ENCODE results near the gene HOXC13. TPM values are rescaled to one million over a fixed set of nuclear protein-coding genes. Genes with fewer than 3 reads are reported as not detected.
A peak's percentile ranks its signal among the peaks of the same experiment; 100 is the strongest.

Gene HOXC13
- total RNA-seq, 1 donor from 2014 or later, result not detected

GRCh38 chr12:53964315-53964713 is 25.7 kb downstream of the HOXC13 start:
- ATAC-seq (ENCODE audit: low read depth) (no peak), DNase-seq (no peak)
- intact Hi-C loops (cut with micrococcal nuclease), result loop anchor here (5.0 to 10.0 kb wide), 2 partner anchors 68 to 270 kb away; partner anchors contain the start of gene HOXC5
- Mint-ChIP-seq H3K27ac (no peak overlapping the region), H3K36me3 (ENCODE audit: low read depth) (no peaks in the 10 kb centered on the region), H3K4me3 (no peak overlapping the region), H3K9me3 (peaks cover 9% of the 10 kb centered on the region), H3K27me3 (peaks cover 84% of the 10 kb centered on the region), H3K4me1 (peaks cover 24% of the 10 kb centered on the region)
- TF ChIP-seq CTCF (IDR thresholded peaks at IDR 0.05), result no peak
- POLR2A ChIA-PET, result interaction anchor here (0.5 to 0.6 kb wide), 2 partner anchors 234 to 584 kb away, joined by 6 to 15 read pairs; partner anchors contain the start of gene SP1
- CTCF ChIA-PET, result no interaction called here

- POLR2A ChIA-PET, result no interaction called here
- intact Hi-C loops (cut with micrococcal nuclease), result loop anchor here (10.0 kb wide), 1 partner anchor 271 kb away; no protein-coding TSS in a partner anchor
- no peak for DNase-seq
Observed at GRCh38 chr12:53965281-53966084, 26.9 kb downstream of the HOXC13 start.

GRCh38 chr12:53966085-53966384 is 27.4 kb downstream of the HOXC13 start:
- CTCF ChIA-PET, result no interaction called here
- no peak overlapping the region for H3K4me3 Mint-ChIP-seq
- intact Hi-C loops (cut with micrococcal nuclease), result loop anchor here (10.0 kb wide), 1 partner anchor 271 kb away; no protein-coding TSS in a partner anchor

More at GRCh38 chr12:53965281-53966084, 26.9 kb downstream of the HOXC13 start:
- no peak for ATAC-seq (ENCODE audit: low read depth)
- TF ChIP-seq CTCF (IDR thresholded peaks at IDR 0.05), result no peak
- no peaks in the 10 kb centered on the region for H3K36me3 Mint-ChIP-seq (ENCODE audit: low read depth)
- CTCF ChIA-PET, result no interaction called here
- H3K4me3 Mint-ChIP-seq, result peak overlapping the region; percentile 16
- H3K9me3 Mint-ChIP-seq, result peaks cover 4% of the 10 kb centered on the region
- H3K27me3 Mint-ChIP-seq, result peaks cover 76% of the 10 kb centered on the region
- peak overlapping the region; percentile 53 for H3K27ac Mint-ChIP-seq
- H3K4me1 Mint-ChIP-seq, result peaks cover 24% of the 10 kb centered on the region

GRCh38 chr12:53966385-53967133 is 27.9 kb downstream of the HOXC13 start:
- Mint-ChIP-seq H3K36me3 (ENCODE audit: low read depth) (no peaks in the 10 kb centered on the region), H3K9me3 (peaks cover 3% of the 10 kb centered on the region), H3K27me3 (peaks cover 85% of the 10 kb centered on the region), H3K4me3 (peak overlapping the region; percentile 7), H3K27ac (no peak overlapping the region), H3K4me1 (peaks cover 24% of the 10 kb centered on the region)
- TF ChIP-seq CTCF (IDR thresholded peaks at IDR 0.05), result no peak
- POLR2A ChIA-PET, result no interaction called here
- no peak for DNase-seq
- CTCF ChIA-PET, result no interaction called here
- intact Hi-C loops (cut with micrococcal nuclease), result loop anchor here (10.0 kb wide), 1 partner anchor 272 kb away; no protein-coding TSS in a partner anchor
- ATAC-seq (ENCODE audit: low read depth), result no peak

More at GRCh38 chr12:53966085-53966384, 27.4 kb downstream of the HOXC13 start:
- POLR2A ChIA-PET, result no interaction called here
- peaks cover 80% of the 10 kb centered on the region for H3K27me3 Mint-ChIP-seq
- H3K9me3 Mint-ChIP-seq, result peaks cover 3% of the 10 kb centered on the region
- no peak for DNase-seq
- H3K27ac Mint-ChIP-seq, result no peak overlapping the region
- TF ChIP-seq CTCF (IDR thresholded peaks at IDR 0.05), result no peak
- no peaks in the 10 kb centered on the region for H3K36me3 Mint-ChIP-seq (ENCODE audit: low read depth)
- H3K4me1 Mint-ChIP-seq, result peaks cover 24% of the 10 kb centered on the region
- no peak for ATAC-seq (ENCODE audit: low read depth)

- DNase-seq, result no peak
- Mint-ChIP-seq H3K9me3 (peaks cover 5% of the 10 kb centered on the region), H3K4me3 (no peak overlapping the region), H3K27me3 (peaks cover 88% of the 10 kb centered on the region), H3K4me1 (peaks cover 24% of the 10 kb centered on the region), H3K36me3 (ENCODE audit: low read depth) (no peaks in the 10 kb centered on the region), H3K27ac (peak overlapping the region; percentile 1)
- CTCF ChIA-PET, result no interaction called here
- POLR2A ChIA-PET, result no interaction called here
- TF ChIP-seq CTCF (IDR thresholded peaks at IDR 0.05), result no peak
- intact Hi-C loops (cut with micrococcal nuclease), result loop anchor here (10.0 kb wide), 1 partner anchor 273 kb away; no protein-coding TSS in a partner anchor
- no peak for ATAC-seq (ENCODE audit: low read depth)
Observed at GRCh38 chr12:53967421-53967925, 28.8 kb downstream of the HOXC13 start.
